ENCODE measurements around the gene ZMIZ2.
"Not testable (repeated sequence)": the region's sequence is repeated elsewhere in the genome, so short reads cannot be mapped to it uniquely, and the experiment has no call there.

The ZMIZ2 gene

DNA sequence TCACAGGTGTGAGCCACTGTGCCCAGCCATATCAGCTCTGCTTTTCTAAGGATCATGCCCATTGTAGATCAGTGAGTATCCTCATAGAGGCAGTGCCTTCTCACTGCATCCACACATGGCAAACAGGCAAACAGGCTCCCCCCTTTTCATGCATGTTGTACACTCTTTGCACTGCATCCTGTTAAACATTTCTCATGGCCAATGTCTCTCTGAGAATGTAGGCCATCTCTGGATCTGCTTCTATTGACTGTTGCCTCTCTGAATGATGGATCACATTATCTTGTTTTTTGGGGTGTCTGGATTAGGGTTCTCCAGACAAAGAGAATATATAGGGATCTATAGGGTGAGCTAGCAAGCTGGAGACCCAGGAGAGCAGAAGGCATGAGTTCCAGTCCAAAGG is 34.8 kb downstream of the ZMIZ2 start:
- H3K27ac ChIP-seq, result no peak overlapping the region
- TF ChIP-seq ZFX (IDR thresholded peaks at IDR 0.05; ENCODE audit: borderline replicate concordance), result no peak
- TF ChIP-seq, protein P1, sequence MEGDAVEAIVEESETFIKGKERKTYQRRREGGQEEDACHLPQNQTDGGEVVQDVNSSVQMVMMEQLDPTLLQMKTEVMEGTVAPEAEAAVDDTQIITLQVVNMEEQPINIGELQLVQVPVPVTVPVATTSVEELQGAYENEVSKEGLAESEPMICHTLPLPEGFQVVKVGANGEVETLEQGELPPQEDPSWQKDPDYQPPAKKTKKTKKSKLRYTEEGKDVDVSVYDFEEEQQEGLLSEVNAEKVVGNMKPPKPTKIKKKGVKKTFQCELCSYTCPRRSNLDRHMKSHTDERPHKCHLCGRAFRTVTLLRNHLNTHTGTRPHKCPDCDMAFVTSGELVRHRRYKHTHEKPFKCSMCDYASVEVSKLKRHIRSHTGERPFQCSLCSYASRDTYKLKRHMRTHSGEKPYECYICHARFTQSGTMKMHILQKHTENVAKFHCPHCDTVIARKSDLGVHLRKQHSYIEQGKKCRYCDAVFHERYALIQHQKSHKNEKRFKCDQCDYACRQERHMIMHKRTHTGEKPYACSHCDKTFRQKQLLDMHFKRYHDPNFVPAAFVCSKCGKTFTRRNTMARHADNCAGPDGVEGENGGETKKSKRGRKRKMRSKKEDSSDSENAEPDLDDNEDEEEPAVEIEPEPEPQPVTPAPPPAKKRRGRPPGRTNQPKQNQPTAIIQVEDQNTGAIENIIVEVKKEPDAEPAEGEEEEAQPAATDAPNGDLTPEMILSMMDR (IDR thresholded peaks at IDR 0.05), result no peak

DNA sequence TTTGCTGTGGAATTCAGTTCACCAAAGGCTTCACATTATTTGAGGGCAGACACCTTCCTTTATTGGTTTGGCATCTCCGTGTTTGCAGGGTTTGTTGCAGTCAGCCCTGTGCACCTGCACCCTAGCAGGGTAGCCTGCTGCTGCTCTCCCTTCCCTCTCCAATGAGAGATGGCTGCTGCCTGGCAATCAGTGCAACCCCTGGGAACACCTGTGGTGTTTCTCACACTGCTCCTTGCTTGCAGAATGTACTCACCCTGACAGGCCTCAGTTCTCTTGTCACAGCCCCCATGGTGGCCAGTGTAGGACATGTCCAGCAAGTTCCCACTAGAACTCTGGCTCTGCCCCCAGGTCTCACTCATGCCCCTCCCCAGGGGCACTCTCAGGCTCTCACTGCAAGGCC is 35.7 kb downstream of the ZMIZ2 start:
- TF ChIP-seq ZFX (IDR thresholded peaks at IDR 0.05; ENCODE audit: borderline replicate concordance), result no peak
- TF ChIP-seq, protein P1 (IDR thresholded peaks at IDR 0.05), result no peak

DNA sequence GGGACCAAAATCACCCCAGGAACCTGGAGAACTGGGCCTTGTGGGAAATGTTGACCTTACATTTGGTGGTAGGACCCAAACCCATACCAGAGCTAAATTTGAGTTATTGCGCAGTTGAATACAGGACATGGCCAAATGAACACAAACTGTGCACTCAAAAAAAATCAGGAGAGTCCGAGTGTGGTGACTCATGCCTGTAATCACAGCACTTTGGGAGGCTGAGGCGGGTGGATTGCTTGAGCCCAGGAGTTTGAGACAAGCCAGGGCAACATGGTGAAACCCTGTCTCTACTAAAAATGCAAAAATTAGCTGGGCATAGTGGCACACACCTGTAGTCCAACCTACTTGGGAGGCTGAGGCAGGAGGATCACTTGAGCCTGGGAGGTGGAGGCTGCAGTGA is 36.6 kb downstream of the ZMIZ2 start:
- not testable (repeated sequence) for H3K27ac ChIP-seq

More for the DNA sequence above, 35.7 kb downstream of the ZMIZ2 start:
- H3K27ac ChIP-seq, result no peak overlapping the region

DNA sequence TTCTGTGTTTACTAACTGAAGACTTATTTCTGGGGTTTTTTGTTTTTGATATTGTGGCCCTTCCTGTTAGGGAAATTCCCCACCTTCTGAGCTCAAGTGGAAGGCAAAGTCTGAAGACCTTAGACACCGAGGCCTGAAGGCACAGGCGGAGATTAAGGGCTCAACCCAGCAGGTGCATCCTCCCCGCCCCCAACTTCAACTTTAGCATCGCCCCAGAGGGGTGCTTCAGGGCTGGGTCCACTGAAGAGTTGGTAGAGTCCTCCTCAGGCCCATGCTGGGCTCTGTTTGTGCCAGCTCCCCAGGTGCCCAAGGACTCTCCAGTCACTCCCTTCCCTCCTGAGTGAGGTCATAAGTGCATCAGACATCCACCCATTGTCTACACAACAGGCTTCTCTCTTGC is 38.4 kb downstream of the ZMIZ2 start:
- no peak overlapping the region for H3K27ac ChIP-seq

DNA sequence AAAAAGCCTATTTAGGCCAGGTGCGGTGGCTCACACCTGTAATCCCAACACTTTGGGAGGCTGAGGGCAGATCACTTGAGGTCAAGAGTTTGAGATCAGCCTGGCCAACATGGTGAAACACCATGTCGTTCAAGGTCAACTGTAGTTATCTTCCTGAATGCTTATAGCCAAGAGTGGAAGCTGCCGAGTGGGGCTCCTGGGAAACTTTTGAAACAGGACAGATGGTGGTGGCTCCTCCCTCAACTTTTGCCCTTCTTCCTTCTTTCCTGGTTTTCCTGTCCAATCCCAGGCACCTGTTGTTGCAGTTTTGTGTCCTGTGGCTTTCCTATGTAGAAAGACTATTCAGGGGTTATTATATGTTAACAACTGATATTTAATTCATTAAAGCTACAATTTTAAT is 39.1 kb downstream of the ZMIZ2 start:
- H3K27ac ChIP-seq, result no peak overlapping the region
- no peak for TF ChIP-seq ZFX (IDR thresholded peaks at IDR 0.05; ENCODE audit: borderline replicate concordance)
- TF ChIP-seq, protein P1 (IDR thresholded peaks at IDR 0.05), result no peak

More for the DNA sequence above, 38.4 kb downstream of the ZMIZ2 start:
- TF ChIP-seq, protein P1 (IDR thresholded peaks at IDR 0.05), result no peak
- TF ChIP-seq ZFX (IDR thresholded peaks at IDR 0.05; ENCODE audit: borderline replicate concordance), result no peak

DNA sequence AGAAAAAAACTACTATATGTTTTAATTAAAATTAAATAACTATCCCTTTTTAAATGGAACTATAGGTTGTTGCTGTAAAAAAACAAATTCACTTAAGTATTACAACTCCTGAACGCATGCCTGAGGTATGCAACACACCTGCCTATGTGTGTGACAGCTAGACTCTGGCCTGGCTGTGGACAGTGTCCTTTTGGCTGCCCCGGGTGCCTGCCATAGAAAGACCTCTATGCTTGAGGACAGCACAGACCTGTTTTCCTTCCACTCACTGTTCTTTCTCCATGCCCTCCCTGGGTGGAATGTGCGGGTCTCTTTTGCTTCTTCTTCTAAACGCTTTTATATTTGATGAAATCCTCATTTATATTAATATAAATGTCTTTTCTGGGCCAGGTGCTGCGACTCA is 41.3 kb downstream of the ZMIZ2 start:
- no peak overlapping the region for H3K27ac ChIP-seq
- TF ChIP-seq, protein P1 (IDR thresholded peaks at IDR 0.05), result no peak
- TF ChIP-seq ZFX (IDR thresholded peaks at IDR 0.05; ENCODE audit: borderline replicate concordance), result no peak

DNA sequence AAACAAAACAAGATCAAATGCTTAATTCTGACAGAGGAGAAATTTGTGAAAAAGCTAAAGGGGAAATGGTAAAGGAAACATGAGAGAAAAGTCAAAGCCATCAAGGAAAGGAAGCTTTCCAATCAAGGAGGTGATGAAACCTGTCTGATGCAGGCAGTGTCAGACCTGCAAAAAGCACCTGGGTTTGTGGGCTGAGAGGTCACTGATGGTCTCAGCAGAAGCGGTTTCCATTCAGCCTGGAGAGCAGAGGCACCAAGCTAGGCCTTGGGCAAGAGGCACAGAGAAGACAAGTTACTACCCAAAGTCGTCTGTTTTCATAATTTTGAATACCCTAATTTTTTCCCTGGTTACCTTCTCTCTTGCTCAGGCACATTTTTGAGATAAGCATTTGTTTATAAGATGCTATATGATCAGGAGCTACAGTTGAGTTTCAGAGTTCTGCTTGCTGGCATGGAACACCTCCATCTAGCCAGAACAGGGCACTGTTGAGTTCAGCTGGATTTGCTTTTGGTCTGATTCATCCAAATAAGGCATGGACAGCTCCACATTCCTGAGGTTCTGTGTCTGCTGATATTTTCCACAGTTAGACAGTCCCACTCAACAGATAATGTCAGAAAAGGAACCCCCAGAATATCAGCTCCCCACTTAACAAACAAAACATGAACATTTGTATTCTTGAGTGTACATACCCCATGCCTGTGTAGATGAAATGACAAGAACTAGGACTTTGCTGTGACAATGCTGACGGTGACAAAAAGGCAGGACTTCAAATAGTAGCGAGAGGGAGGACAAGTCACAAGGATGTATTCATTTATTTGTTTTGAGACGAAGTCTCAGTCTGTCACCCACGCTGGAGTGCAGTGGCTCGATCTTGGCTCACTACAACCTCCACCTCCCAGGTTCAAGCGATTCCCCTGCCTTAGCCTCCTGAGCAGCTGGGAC is 42.9 kb downstream of the ZMIZ2 start:
- H3K27ac ChIP-seq, result no peak overlapping the region
- TF ChIP-seq, protein P1 (IDR thresholded peaks at IDR 0.05), result no peak
- TF ChIP-seq ZFX (IDR thresholded peaks at IDR 0.05; ENCODE audit: borderline replicate concordance), result no peak
